Right atrium auricular region (tissue), 2 donors: Measurements from ENCODE around the gene TAB2. TPM values are rescaled to one million over a fixed set of nuclear protein-coding genes. Genes with fewer than 3 reads are reported as not detected.

Experiments used
- DNase-seq: peaks from one replicate; pipeline ENCODE4 v3.0.0-alpha.2; 2019; ENCODE audit warnings: low spot score
- H3K27ac ChIP-seq, 2 donors: fragments of 200-600 bp; sonication (generic); 1 replicate in 1 of 2; 2 replicates in 1 of 2; pipeline ENCODE4 v1.5.1; 2016 to 2019
- H3K27me3 ChIP-seq, 2 donors: fragments of 200-600 bp; sonication (generic); one replicate each; pipeline versions ENCODE4 v1.5.1 to v1.6.0; 2017 to 2019
- H3K36me3 ChIP-seq: fragments of 200-600 bp; sonication (generic); one replicate; pipeline ENCODE4 v1.5.1; 2016
- H3K4me1 ChIP-seq, 2 donors: fragments of 200-600 bp; sonication (generic); one replicate each; pipeline versions ENCODE4 v1.5.1 to v1.6.0; 2017 to 2019
- H3K4me3 ChIP-seq, 2 donors: fragments of 200-600 bp; sonication (generic); 1 replicate in 1 of 2; 2 replicates in 1 of 2; pipeline ENCODE4 v1.5.1; 2017 to 2019; ENCODE audit warnings: mild to moderate bottlenecking in 1 of 2, moderate library complexity in 1 of 2
- H3K9me3 ChIP-seq, 2 donors: fragments of 200-600 bp; sonication (generic); one replicate each; pipeline ENCODE4 v1.5.1; 2019
- total RNA-seq, 2 donors: library from RNA; depleted of rRNA; stranded (reverse); fragments of >200 nt; gene quantifications; one replicate each; pipeline ENCODE4 v1.1.0, GENCODE V29; 2016
- TF ChIP-seq, protein P1 (sequence below), 2 donors: fragments of 200-600 bp; sonication (generic); IDR thresholded peaks; one replicate each; pipeline ENCODE4 v1.5.1; 2019; ENCODE audit warnings: antibody characterized with exemption in 2 of 2

Gene TAB2
- total RNA-seq, 2 donors from 2014 or later: 51.8 to 58.5 TPM

DNA sequence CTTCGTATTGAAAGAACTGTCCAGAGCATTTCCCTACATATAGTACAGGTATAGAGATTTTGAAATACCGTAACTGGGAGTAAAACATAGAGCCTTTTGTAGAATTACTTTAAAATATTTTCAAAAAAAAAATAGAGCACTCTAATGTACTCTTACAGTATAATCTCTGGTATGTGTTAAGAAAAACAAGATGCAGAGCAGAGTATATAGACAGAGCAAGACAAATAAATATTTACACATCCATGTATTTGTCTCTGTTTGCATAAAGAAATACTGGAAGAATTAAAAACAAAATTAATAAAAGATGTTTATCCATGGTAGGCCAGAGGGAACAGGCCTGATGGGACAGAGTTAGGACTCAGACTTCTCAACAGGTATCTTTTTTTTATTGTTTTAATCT lies 54.5 kb downstream of the TAB2 start:
- Histone ChIP-seq H3K9me3 (no peaks in the 10 kb centered on the region), H3K4me1 (no peaks in the 10 kb centered on the region), H3K4me3 (no peak overlapping the region), H3K36me3 (peaks cover 5% of the 10 kb centered on the region), H3K27me3 (no peaks in the 10 kb centered on the region), H3K27ac (no peak overlapping the region)
- DNase-seq: no peak
- TF ChIP-seq, protein P1, sequence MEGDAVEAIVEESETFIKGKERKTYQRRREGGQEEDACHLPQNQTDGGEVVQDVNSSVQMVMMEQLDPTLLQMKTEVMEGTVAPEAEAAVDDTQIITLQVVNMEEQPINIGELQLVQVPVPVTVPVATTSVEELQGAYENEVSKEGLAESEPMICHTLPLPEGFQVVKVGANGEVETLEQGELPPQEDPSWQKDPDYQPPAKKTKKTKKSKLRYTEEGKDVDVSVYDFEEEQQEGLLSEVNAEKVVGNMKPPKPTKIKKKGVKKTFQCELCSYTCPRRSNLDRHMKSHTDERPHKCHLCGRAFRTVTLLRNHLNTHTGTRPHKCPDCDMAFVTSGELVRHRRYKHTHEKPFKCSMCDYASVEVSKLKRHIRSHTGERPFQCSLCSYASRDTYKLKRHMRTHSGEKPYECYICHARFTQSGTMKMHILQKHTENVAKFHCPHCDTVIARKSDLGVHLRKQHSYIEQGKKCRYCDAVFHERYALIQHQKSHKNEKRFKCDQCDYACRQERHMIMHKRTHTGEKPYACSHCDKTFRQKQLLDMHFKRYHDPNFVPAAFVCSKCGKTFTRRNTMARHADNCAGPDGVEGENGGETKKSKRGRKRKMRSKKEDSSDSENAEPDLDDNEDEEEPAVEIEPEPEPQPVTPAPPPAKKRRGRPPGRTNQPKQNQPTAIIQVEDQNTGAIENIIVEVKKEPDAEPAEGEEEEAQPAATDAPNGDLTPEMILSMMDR (IDR thresholded peaks at IDR 0.05): no peak

DNA sequence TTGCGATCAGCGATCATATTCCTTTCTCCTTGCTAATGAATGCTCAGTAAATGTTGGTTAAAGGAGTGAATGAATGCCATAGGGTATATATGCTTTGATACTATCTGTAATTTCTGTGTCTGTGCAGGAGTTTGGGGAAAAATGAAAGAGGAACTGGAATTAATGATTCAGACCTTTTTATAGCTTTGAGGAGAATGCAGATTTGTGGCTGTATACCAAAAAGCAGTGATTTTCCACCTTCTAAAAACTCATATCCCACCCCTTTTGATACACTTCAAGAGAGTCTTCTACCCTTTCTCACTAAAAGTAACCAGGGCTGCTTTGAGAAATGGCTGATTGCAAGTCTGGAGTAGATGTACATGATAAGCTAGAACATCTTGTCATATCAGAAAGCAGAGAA lies 56.0 kb downstream of the TAB2 start:
- TF ChIP-seq, protein P1 (IDR thresholded peaks at IDR 0.05): no peak
- no peaks in the 10 kb centered on the region for H3K27me3 ChIP-seq
- no peak overlapping the region for H3K4me3 ChIP-seq
- no peaks in the 10 kb centered on the region for H3K9me3 ChIP-seq
- DNase-seq: no peak
- H3K36me3 ChIP-seq: peaks cover 12% of the 10 kb centered on the region
- no peak overlapping the region for H3K27ac ChIP-seq
- no peaks in the 10 kb centered on the region for H3K4me1 ChIP-seq

DNA sequence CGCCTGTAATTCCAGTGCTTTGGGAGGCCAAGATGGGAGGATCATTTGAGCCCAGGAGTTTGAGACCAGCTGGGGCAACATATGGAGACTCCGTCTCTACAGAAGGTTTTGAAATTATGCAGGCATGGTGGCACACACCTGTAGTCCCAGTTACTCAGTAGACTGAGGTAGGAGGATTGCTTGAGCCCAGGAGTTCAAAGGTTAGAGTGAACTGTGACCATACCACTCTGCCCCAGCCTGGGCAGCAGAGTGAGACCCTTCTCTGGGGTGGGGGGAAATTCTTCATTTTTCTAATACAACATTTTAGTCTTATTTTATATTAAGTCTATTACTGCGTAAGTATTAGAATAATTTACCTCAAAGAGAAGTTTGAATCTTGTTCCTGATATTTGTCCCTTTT lies 62.5 kb downstream of the TAB2 start:
- DNase-seq: no peak
- H3K4me1 ChIP-seq: no peaks in the 10 kb centered on the region
- no peaks in the 10 kb centered on the region for H3K9me3 ChIP-seq
- H3K36me3 ChIP-seq: peaks cover 41% of the 10 kb centered on the region
- H3K27ac ChIP-seq: no peak overlapping the region
- H3K27me3 ChIP-seq: no peaks in the 10 kb centered on the region
- TF ChIP-seq, protein P1 (IDR thresholded peaks at IDR 0.05): no peak
- H3K4me3 ChIP-seq: no peak overlapping the region

DNA sequence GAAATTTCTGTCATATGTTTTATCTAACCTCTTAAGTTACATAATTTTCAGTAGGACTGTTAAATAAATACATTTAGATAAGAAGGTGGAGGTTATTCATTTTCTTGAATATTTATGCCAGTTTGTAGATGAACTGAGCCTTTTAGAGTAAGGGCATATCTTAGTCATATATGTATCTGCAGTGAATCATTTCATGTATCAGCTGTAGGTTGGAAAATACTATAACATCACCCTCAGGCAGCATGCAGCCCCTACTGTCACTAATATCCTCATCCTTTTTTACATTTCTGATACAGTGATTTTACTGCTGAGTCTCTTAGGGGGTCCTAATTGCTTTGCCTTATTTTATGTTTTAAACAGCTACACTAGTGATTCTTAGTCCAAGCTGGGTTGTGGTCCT lies 63.0 kb downstream of the TAB2 start:
- H3K4me1 ChIP-seq: no peaks in the 10 kb centered on the region
- DNase-seq: no peak
- H3K27me3 ChIP-seq: no peaks in the 10 kb centered on the region
- no peak overlapping the region for H3K27ac ChIP-seq
- H3K4me3 ChIP-seq: no peak overlapping the region
- TF ChIP-seq, protein P1 (IDR thresholded peaks at IDR 0.05): no peak
- peaks cover 41% of the 10 kb centered on the region for H3K36me3 ChIP-seq
- H3K9me3 ChIP-seq: no peaks in the 10 kb centered on the region

DNA sequence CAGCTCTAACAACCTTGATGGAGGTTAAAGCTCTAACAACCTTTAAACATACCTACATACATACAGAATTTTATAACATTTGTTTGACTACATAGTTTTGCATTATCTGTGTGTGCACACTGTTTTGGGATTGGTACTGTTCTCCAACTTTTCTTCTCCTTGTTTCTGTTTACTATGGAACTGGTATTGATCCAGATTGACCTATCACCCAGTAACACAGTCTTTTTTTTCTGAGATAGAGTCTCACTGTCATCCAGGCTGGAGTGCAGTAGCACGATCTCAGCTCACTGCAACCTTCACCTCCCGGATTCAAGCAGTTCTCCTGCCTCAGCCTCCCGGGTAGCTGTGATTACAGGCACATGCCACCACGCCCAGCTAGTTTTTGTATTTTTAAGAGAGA lies 65.9 kb downstream of the TAB2 start:
- peaks cover 35% of the 10 kb centered on the region for H3K36me3 ChIP-seq

DNA sequence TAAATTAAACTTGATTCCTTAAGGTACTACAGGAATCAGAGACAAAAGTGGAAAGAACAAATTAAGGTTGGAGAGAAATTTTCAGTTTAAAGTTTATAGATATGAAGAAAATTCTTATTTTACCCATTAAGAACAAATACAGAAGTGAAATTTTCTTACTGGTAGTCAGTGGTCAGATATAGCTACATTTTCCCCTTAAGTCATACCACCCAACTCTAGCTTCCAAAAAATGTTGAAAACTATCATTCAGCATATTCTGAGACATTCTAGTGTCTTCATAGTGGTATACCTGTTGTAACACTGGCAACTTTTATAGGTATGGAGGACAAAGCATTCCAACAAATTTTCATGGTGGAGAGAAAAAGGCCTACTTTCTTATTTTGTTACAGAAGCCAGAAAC lies 67.0 kb downstream of the TAB2 start:
- Histone ChIP-seq H3K9me3 (no peaks in the 10 kb centered on the region), H3K36me3 (peaks cover 24% of the 10 kb centered on the region), H3K27ac (no peak overlapping the region), H3K4me1 (no peaks in the 10 kb centered on the region), H3K4me3 (no peak overlapping the region), H3K27me3 (no peaks in the 10 kb centered on the region)
- TF ChIP-seq, protein P1 (IDR thresholded peaks at IDR 0.05): no peak
- DNase-seq: no peak

More for the DNA sequence above, 65.9 kb downstream of the TAB2 start:
- Histone ChIP-seq H3K4me1 (no peaks in the 10 kb centered on the region), H3K27me3 (no peaks in the 10 kb centered on the region), H3K4me3 (no peak overlapping the region), H3K27ac (no peak overlapping the region), H3K9me3 (no peaks in the 10 kb centered on the region)
- TF ChIP-seq, protein P1 (IDR thresholded peaks at IDR 0.05): no peak
- no peak for DNase-seq
